Measurements from ENCODE around the gene EXOC4. TPM values are rescaled to one million over a fixed set of nuclear protein-coding genes. Genes with fewer than 3 reads are reported as not detected.

The EXOC4 gene
- total and polyA plus RNA-seq, 12 donors = 7.5 to 41.7 (median 34.6) TPM

DNA sequence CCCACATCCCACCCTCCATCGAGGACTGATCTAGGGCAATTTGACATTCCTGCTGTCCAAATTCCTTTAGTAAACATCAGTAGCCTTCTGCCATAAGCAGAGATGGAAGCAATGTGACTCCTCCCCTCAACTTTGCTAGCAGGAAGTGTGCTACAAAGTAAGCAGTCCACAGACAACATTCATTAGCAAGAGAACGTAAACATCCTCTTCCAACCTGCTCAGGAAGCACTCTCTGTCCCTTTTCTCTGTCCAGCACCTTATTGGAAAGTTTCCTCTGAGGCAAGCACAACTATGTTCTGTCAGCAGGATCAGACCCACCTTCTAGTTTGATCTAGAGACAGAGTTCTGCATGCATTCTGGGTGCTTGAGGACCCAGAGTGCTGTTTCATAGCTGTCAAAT, 826.1 kb downstream of the EXOC4 start:
- no peak overlapping the region for H3K4me3 ChIP-seq
- 44 to 51% methylated on average over 2 of the region's 2 CpGs for WGBS, 2 donors
- peaks cover 0 to under 1% (median 0%) of the 10 kb centered on the region in 9 donors for H3K4me1 ChIP-seq
- H3K27me3 ChIP-seq = no peaks in the 10 kb centered on the region
- ATAC-seq (no peak), DNase-seq (no peak)
- intact Hi-C loops (cut with DNase I) = no loop called here
- TF ChIP-seq, protein P1, sequence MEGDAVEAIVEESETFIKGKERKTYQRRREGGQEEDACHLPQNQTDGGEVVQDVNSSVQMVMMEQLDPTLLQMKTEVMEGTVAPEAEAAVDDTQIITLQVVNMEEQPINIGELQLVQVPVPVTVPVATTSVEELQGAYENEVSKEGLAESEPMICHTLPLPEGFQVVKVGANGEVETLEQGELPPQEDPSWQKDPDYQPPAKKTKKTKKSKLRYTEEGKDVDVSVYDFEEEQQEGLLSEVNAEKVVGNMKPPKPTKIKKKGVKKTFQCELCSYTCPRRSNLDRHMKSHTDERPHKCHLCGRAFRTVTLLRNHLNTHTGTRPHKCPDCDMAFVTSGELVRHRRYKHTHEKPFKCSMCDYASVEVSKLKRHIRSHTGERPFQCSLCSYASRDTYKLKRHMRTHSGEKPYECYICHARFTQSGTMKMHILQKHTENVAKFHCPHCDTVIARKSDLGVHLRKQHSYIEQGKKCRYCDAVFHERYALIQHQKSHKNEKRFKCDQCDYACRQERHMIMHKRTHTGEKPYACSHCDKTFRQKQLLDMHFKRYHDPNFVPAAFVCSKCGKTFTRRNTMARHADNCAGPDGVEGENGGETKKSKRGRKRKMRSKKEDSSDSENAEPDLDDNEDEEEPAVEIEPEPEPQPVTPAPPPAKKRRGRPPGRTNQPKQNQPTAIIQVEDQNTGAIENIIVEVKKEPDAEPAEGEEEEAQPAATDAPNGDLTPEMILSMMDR (IDR thresholded peaks at IDR 0.05) = no peak
- H3K9me3 ChIP-seq = peaks cover 0 to 16% (median 0%) of the 10 kb centered on the region in 11 donors
- H3K27ac ChIP-seq = no peak overlapping the region
- H3K36me3 ChIP-seq = no peaks in the 10 kb centered on the region

DNA sequence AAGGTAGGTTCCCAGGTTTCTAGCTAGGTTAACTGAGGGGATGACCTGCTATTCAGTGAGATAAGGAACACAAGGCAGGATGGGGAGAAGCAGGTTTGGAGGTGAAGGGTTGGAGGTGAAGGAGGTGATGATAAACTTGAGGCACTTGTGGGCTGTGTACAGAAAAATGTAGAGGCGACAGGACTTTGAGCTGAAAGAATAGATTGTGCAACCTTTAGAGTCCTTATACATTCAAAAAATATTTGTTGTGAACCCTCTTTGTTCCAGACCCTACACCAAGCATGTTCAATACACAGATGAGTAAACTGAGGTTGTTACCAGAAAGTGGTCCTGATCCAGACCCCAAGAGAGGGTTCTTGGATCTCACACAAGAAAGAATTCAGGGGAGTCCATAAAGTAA, 828.8 kb downstream of the EXOC4 start:
- intact Hi-C loops (cut with DNase I) = no loop called here
- ATAC-seq (no peak), DNase-seq (no peak)
- TF ChIP-seq, protein P1 (IDR thresholded peaks at IDR 0.05) = no peak
- Histone ChIP-seq H3K36me3 (no peaks in the 10 kb centered on the region), H3K4me3 (no peak overlapping the region), H3K27me3 (no peaks in the 10 kb centered on the region), H3K9me3 (peaks cover 0 to 6% (median 0%) of the 10 kb centered on the region in 11 donors), H3K4me1 (peaks cover 0 to 13% (median 0%) of the 10 kb centered on the region in 9 donors), H3K27ac (no peak overlapping the region)
- WGBS, 2 donors = 93 to 94% methylated on average over 1 of the region's 1 CpG

DNA sequence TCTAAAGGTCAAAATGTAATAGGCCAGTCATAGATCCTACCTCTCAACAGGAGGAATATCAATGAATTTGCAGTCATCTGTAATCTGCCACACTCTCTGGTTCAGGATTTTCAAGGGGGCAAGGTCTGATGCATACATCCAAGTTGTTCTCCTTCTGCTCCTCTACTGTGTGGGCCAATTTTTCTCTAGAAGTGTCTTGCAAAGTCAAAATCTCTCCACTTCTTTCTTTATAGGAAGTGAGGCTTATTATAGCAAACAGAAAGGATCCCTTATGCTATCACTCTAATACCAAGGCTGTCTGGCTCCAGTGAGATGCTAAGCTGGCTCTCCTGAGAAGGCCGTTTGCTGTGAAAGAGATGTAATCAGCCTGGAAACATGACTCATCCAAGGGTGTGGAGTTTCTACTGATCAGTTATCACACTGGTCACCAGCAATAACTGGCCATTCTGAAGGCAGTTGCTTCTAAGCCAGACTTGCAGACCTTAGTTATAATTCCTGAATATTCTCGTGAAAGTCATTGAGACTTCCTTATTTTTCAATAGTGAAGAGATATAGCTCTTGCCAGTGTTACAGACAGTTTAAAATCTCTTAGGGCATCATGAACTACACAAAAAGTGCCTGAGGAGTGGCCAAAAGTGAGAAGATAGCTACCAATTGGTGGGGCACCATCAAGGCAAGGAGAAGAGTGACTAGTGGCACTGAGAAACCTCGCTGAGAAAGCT, 831.0 kb downstream of the EXOC4 start:
- Histone ChIP-seq H3K36me3 (no peaks in the 10 kb centered on the region), H3K27ac (no peak overlapping the region), H3K4me1 (peaks cover 0 to 13% (median 0%) of the 10 kb centered on the region in 9 donors), H3K27me3 (no peaks in the 10 kb centered on the region), H3K4me3 (no peak overlapping the region), H3K9me3 (peaks cover 0 to 22% (median 8%) of the 10 kb centered on the region in 11 donors)
- intact Hi-C loops (cut with DNase I) = no loop called here
- TF ChIP-seq, protein P1 (IDR thresholded peaks at IDR 0.05) = no peak
- DNase-seq (no peak), ATAC-seq (peak in 1 of 8 donors; percentile 29)
- WGBS, 2 donors = 75 to 83% methylated on average over 3 of the region's 3 CpGs

DNA sequence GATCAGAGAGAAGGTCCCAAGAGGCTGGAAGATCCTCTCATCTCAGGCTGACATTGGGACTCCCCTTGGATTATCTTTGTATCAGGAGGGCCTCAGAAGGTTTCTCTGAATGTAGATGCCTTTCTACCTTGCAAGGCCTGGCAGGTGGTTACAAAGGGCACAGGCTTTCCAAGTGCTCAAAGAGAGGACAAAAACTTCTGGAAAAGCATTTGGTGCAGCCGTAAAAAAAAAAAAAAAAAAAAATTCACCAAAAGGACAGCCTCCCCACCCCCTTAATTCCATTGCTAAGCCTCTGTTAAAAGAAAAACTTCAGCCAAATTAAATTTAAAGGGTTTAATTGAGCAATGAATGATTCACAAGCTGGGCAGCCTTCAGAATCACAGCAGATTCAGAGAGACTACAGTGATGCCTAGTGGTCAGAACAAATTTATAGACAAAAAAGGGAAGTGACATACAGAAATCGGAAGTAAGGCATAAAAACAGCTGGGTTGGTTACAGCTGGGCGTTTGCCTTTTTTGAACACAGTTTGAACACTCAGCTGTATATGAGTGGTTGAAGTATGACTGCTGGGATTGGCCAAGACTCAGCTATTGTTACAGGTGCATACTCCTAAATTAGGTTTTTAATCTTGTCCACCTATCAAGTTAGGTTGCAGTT, 831.7 kb downstream of the EXOC4 start:
- Histone ChIP-seq H3K36me3 (no peaks in the 10 kb centered on the region), H3K4me3 (no peak overlapping the region), H3K27me3 (no peaks in the 10 kb centered on the region), H3K27ac (no peak overlapping the region), H3K9me3 (peaks cover 0 to 29% (median 15%) of the 10 kb centered on the region in 11 donors), H3K4me1 (peaks cover 0 to 13% (median 0%) of the 10 kb centered on the region in 9 donors)
- DNase-seq (no peak), ATAC-seq (peak in 3 of 8 donors; percentile 39 to 46 (median 41))
- TF ChIP-seq, protein P1 (IDR thresholded peaks at IDR 0.05) = no peak
- WGBS, 2 donors = 82 to 88% methylated on average over 3 of the region's 3 CpGs
- intact Hi-C loops (cut with DNase I) = no loop called here

All from heart right ventricle (tissue), 16 donors.